ENCODE data around the gene NUMBL. TPM values are rescaled to one million over a fixed set of nuclear protein-coding genes. Genes with fewer than 3 reads are reported as not detected.

The NUMBL gene
- total RNA-seq, 1 donor: 26.8 TPM

DNA sequence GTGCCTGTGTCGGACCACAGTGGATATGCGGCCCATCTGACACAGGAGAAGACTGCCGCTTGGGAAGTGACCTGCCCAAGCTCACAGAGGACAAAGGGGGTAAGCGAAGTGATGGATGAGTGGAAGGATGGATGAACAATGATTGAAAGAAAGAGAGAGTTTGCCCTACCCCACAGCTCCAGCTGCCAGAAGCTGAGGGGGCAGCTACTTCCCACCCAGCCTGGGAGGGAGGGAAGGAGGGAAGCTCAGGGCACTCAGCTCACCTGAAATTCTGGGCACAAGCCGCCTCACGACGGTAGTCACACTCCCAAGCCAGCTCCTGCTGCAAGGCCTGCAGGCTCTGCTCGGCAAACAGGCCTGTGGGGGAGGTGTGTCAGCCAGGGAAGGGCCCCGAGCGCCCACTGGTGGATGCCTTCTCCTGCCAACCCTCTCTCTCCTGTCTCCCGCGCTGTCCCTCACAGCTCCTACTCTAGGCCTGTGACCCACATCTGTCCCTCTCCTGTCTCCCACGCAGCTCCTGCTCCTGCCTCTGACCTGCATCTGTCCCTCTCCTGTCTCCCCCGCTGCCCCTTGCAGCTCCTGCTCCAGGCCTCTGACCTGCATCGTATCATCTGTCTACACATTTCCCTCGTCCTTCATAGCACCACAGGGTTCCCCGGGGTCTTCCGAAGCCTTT is 12.0 kb upstream of the NUMBL start:
- no peaks in the 10 kb centered on the region for H3K9me3 ChIP-seq (ENCODE audit: low read depth, low read length)
- no peak overlapping the region for H3K4me2 ChIP-seq (ENCODE audit: insufficient read depth, low read length)
- no peaks in the 10 kb centered on the region for H3K79me2 ChIP-seq (ENCODE audit: insufficient read depth, low read length)
- peaks cover 48% of the 10 kb centered on the region for H3K36me3 ChIP-seq (ENCODE audit: insufficient read depth, low read length)
- H2AFZ ChIP-seq (ENCODE audit: low read length): no peak overlapping the region
- H3K27ac ChIP-seq (ENCODE audit: low read depth, low read length): no peak overlapping the region
- peaks cover 7% of the 10 kb centered on the region for H3K4me1 ChIP-seq (ENCODE audit: insufficient read depth, low read length)
- TF ChIP-seq, protein P1, sequence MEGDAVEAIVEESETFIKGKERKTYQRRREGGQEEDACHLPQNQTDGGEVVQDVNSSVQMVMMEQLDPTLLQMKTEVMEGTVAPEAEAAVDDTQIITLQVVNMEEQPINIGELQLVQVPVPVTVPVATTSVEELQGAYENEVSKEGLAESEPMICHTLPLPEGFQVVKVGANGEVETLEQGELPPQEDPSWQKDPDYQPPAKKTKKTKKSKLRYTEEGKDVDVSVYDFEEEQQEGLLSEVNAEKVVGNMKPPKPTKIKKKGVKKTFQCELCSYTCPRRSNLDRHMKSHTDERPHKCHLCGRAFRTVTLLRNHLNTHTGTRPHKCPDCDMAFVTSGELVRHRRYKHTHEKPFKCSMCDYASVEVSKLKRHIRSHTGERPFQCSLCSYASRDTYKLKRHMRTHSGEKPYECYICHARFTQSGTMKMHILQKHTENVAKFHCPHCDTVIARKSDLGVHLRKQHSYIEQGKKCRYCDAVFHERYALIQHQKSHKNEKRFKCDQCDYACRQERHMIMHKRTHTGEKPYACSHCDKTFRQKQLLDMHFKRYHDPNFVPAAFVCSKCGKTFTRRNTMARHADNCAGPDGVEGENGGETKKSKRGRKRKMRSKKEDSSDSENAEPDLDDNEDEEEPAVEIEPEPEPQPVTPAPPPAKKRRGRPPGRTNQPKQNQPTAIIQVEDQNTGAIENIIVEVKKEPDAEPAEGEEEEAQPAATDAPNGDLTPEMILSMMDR (IDR thresholded peaks at IDR 0.05; ENCODE audit: extremely low read depth, low read depth, low read length): no peak
- no peaks in the 10 kb centered on the region for H4K20me1 ChIP-seq (ENCODE audit: insufficient read depth, low read length)
- DNase-seq (ENCODE audit: insufficient read length, low spot score, missing footprints): no peak
- H3K4me3 ChIP-seq (ENCODE audit: insufficient read depth, low read length): no peak overlapping the region
- H3K27me3 ChIP-seq (ENCODE audit: insufficient read depth, low read length): no peaks in the 10 kb centered on the region

DNA sequence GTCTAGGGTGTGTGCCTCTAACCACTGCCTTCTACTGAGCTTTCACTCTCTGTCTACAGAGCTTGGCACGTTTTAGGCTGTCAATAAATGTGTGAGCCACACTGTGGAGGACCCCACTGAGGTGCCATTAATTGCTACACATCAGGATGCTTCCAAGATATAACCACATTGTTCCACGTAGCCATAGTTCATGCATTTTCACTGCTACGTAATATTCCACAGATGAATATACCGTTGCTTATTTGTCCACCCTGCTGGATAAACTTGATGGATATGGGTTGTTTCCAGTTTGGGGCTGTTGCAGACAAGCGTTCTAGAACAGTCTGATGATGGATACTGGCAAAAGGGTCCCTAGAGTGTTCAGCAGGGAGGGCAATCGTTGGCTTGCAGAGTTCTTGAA is 11.3 kb upstream of the NUMBL start:
- DNase-seq (ENCODE audit: insufficient read length, low spot score, missing footprints): no peak
- no peak overlapping the region for H3K4me3 ChIP-seq (ENCODE audit: insufficient read depth, low read length)
- no peaks in the 10 kb centered on the region for H4K20me1 ChIP-seq (ENCODE audit: insufficient read depth, low read length)
- peaks cover 48% of the 10 kb centered on the region for H3K36me3 ChIP-seq (ENCODE audit: insufficient read depth, low read length)
- no peaks in the 10 kb centered on the region for H3K27me3 ChIP-seq (ENCODE audit: insufficient read depth, low read length)
- no peak overlapping the region for H3K4me2 ChIP-seq (ENCODE audit: insufficient read depth, low read length)
- H3K9me3 ChIP-seq (ENCODE audit: low read depth, low read length): no peaks in the 10 kb centered on the region
- peaks cover 7% of the 10 kb centered on the region for H3K4me1 ChIP-seq (ENCODE audit: insufficient read depth, low read length)
- no peak overlapping the region for H3K27ac ChIP-seq (ENCODE audit: low read depth, low read length)
- TF ChIP-seq, protein P1 (IDR thresholded peaks at IDR 0.05; ENCODE audit: extremely low read depth, low read depth, low read length): no peak
- H3K79me2 ChIP-seq (ENCODE audit: insufficient read depth, low read length): no peaks in the 10 kb centered on the region
- no peak overlapping the region for H2AFZ ChIP-seq (ENCODE audit: low read length)

DNA sequence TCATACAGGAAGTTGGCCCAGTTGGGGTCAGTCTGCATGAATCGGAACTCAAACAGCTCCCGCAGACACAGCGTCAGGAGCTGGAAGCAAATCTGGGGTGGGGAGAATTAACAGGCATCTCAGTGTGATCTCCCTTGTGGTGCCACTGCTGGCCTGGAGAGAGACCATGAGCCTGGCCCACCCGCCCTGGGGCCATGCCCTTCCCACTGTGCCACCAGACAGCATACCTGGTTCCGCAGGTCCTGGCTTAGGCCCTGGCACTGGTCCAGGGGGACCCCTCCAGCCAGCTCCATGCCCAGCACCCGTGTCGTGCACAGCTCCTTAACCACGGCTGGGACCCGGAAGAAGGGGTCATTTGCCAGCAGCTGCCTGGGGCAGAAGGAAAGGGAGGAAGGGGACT is 9.6 kb upstream of the NUMBL start:
- TF ChIP-seq, protein P1 (IDR thresholded peaks at IDR 0.05; ENCODE audit: extremely low read depth, low read depth, low read length): no peak
- H3K9me3 ChIP-seq (ENCODE audit: low read depth, low read length): no peaks in the 10 kb centered on the region
- H3K4me1 ChIP-seq (ENCODE audit: insufficient read depth, low read length): no peaks in the 10 kb centered on the region
- no peaks in the 10 kb centered on the region for H4K20me1 ChIP-seq (ENCODE audit: insufficient read depth, low read length)
- no peak overlapping the region for H3K4me2 ChIP-seq (ENCODE audit: insufficient read depth, low read length)
- no peaks in the 10 kb centered on the region for H3K79me2 ChIP-seq (ENCODE audit: insufficient read depth, low read length)
- DNase-seq (ENCODE audit: insufficient read length, low spot score, missing footprints): peak; percentile 52
- no peak overlapping the region for H3K27ac ChIP-seq (ENCODE audit: low read depth, low read length)
- no peaks in the 10 kb centered on the region for H3K27me3 ChIP-seq (ENCODE audit: insufficient read depth, low read length)
- no peak overlapping the region for H3K4me3 ChIP-seq (ENCODE audit: insufficient read depth, low read length)
- no peak overlapping the region for H2AFZ ChIP-seq (ENCODE audit: low read length)
- peaks cover 48% of the 10 kb centered on the region for H3K36me3 ChIP-seq (ENCODE audit: insufficient read depth, low read length)

DNA sequence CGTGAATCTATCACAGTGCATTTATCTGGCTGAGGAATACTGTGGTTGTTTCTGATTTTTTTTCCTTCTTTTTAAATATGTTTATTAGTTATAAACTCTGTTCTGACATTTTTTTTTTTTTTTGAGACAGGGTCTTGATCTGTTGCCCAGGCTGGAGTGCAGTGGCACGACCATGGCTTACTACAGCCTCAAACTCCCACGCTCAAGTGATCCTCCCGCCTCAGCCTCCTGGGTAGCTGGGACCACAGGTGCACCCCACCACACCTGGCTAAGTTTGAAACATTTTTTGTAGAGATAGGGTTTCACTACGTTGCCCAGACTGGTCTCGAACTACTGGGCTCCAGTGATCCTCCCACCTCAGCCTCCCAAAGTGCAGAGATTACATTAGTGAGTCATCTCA is 6.6 kb upstream of the NUMBL start:
- TF ChIP-seq, protein P1 (IDR thresholded peaks at IDR 0.05; ENCODE audit: extremely low read depth, low read depth, low read length): no peak
- Histone ChIP-seq H3K4me1 (ENCODE audit: insufficient read depth, low read length) (no peaks in the 10 kb centered on the region), H3K4me3 (ENCODE audit: insufficient read depth, low read length) (no peak overlapping the region), H2AFZ (ENCODE audit: low read length) (no peak overlapping the region), H3K4me2 (ENCODE audit: insufficient read depth, low read length) (no peak overlapping the region), H3K79me2 (ENCODE audit: insufficient read depth, low read length) (no peaks in the 10 kb centered on the region), H3K27me3 (ENCODE audit: insufficient read depth, low read length) (no peaks in the 10 kb centered on the region), H3K36me3 (ENCODE audit: insufficient read depth, low read length) (peaks cover 36% of the 10 kb centered on the region), H3K9me3 (ENCODE audit: low read depth, low read length) (no peaks in the 10 kb centered on the region), H3K27ac (ENCODE audit: low read depth, low read length) (no peak overlapping the region), H4K20me1 (ENCODE audit: insufficient read depth, low read length) (no peaks in the 10 kb centered on the region)
- DNase-seq (ENCODE audit: insufficient read length, low spot score, missing footprints): no peak

Data from osteoblast (primary cell).